GM19025 (cell line): ENCODE results near the gene TCEA2.
"Not testable (repeated sequence)": the region's sequence is repeated elsewhere in the genome, so short reads cannot be mapped to it uniquely, and the experiment has no call there.

Source experiments
- ATAC-seq: cut with Tn5 transposase; IDR thresholded peaks from one replicate; pipeline ENCODE4 v1.9.1; 2021; ENCODE audit warnings: mild to moderate bottlenecking, low read depth, moderate library complexity; ENCODE audit not compliant: unreplicated experiment

TCEA2 gene

DNA sequence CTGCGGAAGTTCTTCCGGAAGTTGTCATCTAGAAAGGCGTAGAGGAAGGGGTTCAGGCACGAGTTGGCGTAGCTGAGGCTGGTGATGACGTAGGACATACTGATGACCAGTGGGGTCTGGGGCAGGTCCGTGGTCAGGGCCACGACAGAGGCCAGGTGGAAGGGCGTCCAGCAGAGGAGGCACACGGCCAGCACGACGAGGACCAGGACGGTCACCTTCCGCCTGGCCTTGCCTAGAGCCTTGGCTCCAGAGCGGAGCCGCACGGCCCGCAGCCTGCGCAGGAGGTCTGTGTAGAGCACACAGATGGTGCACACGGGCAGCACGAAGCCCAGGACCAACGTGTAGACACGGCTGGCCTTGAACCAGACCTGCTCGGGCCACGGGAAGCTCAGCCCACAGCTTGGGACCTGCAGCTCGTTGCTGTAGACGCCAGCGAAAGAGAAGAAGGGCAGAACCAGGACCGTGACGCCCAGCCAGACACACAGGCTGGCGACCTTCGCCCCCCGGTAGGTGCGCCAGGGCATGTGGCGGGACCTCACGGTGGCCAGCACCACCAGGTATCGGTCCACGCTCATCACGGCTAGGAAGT, 42.9 kb downstream of the TCEA2 start:
- ATAC-seq: no peak

- ATAC-seq: no peak
These were observed 43.5 kb downstream of the TCEA2 start for GRCh38 chr20:64106435-64106961.

DNA sequence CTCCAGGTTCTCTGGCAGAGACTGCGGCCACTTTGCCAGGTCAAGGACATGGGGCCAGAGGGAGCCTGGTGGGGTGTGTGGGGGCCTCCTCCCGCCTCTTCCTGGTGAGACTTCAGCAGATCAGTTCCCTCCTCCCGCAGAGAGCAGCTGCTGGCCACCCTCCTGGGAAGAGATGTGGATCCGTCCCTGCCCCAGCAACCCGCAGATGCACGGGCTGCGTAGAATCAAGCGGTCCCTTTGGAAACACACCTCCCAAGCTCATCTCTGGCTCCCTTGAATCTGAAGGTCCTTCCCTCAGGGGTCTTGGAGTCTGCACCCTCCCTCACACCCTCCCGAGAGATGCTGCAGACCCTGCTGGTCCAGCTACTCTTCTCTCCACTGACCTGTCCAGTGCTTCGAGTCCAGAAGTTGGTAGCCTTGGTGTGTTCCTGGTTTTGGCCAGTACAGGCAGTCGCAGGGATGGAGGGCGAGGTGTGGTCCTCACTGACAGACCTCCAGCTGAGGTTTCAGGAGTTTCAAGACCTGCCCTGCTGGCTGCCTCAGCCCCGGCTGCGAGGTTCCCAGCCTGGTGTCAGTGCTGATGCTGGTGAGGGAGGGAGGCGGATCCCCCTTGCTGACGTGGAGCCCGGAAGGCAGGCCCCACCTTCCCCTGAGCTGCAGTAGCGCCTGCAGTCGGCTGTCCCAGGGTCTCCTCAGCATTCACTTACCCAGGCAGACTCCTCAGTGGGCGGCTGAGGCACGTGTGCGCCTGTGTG, 44.2 kb downstream of the TCEA2 start, which contains the start of gene NPBWR2:
Gene NPBWR2, minus strand, starts transcription at position 585 of the 755 bp plus-strand sequence. CDS start 734 bp downstream, outside the sequence.
- no peak for ATAC-seq

GRCh38 chr20:64107736-64108457, 44.9 kb downstream of the TCEA2 start:
- ATAC-seq: no peak

GRCh38 chr20:64108731-64109681, 46.0 kb downstream of the TCEA2 start:
- ATAC-seq: no peak

DNA sequence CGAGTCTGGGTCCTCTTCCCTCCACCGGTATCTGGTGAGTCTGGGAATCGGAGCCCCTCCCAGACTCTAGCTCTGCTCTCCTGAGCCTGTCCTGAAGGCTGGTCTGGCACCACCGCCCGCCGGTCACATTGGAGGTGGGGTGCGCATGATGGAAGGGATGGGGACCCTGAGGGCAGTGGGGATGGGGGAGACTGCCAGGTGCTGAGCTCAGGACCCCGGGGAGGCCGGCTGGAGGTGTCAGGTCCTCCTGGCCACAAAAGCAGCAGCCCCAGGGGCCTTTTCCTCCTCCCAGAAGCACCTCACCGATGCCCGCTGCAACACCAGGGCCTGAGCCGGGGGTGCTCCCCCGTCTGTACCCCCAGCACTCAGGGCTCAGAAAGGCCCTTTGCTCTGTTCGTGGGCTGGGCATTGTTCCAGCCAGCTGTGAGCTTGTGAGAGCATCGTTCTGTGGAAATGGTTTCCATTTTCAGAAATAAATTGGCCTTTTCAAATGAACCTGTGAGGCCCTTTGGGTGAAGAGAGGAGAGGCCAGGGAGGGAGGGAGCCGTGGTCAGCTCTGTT, 46.9 kb downstream of the TCEA2 start:
- ATAC-seq: no peak

DNA sequence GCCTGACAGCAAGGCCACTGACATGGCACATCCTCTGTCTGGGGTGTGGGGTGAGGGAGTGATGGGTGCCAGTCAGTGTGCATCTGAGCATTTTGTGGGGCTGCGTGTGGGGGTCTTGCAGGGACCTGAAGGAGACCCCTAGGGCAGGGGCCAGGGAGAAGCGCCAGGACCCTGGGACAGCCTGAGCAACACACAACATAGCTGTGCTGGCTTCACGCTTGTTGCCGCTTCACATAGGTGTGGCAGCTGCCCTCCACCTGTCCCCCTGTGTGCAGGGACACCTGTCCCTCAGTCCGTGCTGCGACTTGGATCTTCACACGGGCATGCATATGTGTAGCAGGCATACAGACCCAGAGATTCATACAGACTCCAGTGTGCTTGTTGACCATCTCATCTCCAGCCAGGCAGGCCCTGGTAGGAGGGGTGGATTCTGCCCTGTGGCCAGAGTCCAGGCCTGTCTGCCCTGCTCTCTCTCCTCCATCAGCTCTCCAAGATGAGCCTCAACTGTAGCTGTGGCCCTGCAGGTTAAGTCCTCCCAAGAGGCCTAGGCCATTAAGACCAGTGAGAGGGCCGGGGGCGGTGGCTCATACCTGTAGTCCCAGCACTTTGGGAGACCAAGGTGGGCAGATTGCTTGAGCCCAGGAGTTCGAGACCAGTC, 47.5 kb downstream of the TCEA2 start:
- no peak for ATAC-seq

DNA sequence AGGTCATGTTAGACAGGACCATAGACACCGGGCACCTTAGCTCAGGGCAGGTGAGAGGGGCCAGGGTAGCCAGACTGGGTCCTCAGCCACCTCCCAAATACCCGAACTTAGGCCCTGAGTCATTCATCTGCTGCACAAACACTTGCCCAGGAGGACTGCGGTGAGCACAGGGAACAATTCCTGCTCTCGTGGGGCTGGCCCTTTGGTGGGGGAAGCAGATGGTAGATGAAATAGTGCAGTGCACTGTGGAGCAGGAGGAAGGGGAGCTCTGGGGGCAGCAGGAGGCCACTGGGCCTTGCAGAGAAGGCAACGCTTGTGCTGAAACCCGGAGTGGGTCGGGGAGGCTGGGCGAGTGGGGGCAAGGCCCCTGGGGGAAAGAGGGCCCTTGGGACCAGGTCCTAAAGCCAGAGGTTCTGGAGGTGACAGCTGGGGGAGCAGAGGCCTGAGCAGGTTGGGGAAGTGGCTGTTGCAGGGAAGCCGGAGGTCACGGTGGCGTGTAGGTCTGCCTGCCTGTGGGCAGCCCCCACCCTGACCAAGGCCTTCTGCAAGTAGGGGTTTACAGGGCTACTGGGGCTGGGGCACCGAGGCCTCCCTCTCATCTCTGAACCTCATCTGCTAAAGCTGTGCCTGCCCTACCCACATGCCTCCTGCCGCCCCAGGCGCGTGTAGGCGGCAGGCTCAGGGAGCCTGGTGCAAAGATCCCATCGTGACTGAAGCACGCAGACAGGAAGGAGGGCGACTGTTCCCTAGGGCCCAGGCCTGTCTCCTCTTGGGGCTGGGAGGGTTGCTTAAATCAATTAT, 49.0 kb downstream of the TCEA2 start:
- ATAC-seq: no peak

- no peak for ATAC-seq
These were observed 49.9 kb downstream of the TCEA2 start for GRCh38 chr20:64112691-64113443.

DNA sequence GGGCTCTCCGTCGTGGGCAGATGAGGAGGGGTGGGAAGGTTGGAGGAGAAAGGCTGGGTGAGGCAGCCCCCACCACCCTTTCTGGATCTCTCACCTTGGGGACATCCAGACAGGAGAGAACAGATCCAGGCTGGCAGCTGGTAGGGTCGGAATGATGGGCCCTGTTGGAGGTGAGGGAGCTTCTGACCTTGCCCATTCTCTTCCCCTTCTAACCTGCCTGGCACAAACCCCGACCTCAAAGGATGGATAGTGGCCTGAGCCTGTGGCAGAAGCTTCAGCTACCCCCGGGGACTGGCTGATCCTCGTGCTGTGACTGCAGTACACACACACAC, 50.4 kb downstream of the TCEA2 start:
- no peak for ATAC-seq

- no peak for ATAC-seq
These were observed 50.9 kb downstream of the TCEA2 start for GRCh38 chr20:64113796-64114355.

DNA sequence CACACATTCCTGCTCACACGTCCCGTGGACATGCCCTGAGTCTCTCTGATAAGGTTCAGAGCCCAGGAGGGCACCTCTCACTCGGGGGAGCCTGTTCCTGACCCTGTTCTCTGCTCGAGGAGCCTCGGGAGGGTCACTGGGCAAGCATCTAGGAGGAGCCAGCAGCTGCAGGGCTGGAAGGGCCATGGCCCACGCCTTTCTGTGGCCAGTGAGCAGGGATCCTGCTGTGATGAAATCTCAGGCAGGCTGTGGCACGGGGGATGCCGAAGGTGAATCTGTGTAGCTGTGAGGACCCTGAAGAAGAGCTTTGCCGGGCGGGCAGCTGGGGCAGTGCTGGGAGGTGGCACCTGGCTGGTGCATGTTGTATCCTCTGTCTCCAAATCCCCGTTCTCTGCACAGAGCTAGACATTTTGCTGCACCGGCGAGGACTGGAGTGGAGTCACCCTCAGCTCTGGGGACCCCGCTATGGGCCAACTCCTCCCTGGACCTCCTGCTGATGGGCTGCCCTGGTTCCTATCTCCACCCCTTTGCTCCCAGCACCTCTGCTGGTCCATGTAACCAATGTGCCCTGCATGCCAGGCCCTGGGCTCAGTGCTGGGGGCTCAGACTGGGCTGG, 51.5 kb downstream of the TCEA2 start:
- ATAC-seq: no peak

DNA sequence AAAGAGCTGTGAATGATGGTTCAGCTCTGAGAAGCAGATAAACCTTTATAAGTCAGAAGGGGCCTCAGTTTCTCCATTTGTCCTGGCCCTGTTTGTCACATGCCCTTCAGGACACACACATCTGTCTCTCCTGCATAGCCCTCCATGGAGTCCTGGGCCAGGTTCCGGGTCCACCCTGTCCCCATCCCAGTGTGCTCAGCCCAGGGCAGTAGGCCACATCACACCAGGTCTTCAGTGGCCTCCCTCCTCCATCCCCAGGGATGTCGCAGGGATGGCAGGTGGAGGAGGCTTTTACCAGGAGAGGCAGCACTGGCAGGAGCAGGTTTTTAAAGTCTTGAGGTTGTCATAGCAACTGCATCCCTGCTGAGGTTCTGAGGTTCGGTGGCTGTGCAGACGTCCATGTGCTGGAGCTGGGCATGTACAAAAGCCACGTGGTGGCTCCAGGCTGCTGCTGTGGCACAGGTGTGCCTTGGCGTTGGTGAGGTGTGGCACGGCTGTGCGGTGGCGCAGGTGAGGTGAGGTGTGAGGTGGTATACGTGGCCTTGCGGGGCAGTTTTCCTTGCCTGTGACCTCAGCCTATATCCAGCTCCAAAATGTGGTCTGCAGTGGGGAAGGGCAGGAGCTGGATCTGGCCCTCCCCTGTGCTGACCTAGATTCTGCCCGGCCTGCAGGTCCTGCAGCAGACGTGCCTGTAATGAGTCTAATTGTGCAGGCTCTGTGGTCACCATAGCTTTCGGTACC, 52.3 kb downstream of the TCEA2 start:
- ATAC-seq: no peak

GRCh38 chr20:64116016-64116415, 53.0 kb downstream of the TCEA2 start:
- ATAC-seq: no peak

DNA sequence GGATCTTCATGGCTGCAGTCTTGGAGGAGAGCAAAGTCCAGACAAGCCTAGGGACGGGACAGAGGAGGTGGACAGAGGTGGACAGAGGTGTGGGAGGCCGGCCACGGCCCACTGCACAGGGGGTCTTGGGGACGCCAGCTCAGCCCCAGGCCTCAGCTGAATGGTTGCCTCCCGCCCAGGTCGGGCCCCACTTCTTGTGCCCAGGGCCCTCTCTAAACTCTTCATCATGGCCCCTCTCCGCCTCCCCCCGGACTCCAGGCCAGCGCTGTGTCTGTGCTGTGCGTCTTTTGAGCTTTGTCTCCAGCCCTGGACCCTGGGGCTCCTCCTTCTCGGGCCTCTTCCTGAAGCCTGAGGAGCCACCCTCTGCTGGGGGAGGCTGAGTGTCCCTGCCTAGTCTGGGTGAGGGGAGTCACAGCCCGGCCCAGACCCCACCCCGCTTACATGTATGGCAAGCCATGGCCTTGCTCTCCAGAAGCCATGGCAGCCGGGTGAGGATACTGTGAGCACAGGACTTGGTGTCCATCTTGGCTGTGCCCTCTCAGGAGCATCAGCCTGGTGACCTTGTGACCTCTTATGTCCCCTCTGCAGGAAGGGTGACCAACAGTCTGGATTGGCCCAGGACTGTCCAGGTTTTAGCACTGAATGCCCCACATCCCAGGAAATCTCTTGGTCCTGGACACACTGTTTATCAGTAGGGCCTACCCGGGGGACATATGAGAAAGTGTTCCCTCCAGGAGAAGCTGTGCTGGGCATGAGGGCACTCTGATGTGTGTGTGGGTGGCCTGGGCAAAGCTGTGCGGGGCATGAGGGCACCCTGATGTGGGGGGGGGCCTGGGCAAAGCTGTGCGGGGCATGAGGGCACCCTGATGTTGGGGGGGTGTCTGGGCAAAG, 53.8 kb downstream of the TCEA2 start:
- ATAC-seq: no peak

- ATAC-seq: not testable (repeated sequence)
These were observed 54.4 kb downstream of the TCEA2 start for GRCh38 chr20:64117432-64117777.
